ENCODE measurements around the gene RFLNA.

RFLNA gene

DNA sequence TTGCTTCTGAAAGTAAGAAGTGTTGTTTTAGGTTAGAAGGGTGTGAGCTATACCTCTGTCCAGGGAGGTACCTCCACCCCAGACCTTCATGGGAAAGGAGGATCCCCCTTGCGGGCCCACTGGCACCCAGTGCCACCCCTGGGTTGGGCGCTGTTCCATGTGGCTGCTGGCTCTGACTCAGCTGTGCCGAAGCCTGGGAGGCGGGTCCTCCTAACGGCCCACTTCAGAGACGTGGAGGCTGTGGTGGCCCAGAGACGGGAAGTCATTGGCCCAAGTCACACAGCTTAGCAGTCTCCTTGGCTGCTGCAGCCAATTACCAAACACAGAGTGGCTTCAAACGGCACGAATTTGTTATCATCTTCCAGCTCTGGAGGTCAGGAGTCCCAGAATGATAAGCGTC lies 10.2 kb downstream of the RFLNA start:
- DNase-seq (ENCODE audit: low spot score): no peak

DNA sequence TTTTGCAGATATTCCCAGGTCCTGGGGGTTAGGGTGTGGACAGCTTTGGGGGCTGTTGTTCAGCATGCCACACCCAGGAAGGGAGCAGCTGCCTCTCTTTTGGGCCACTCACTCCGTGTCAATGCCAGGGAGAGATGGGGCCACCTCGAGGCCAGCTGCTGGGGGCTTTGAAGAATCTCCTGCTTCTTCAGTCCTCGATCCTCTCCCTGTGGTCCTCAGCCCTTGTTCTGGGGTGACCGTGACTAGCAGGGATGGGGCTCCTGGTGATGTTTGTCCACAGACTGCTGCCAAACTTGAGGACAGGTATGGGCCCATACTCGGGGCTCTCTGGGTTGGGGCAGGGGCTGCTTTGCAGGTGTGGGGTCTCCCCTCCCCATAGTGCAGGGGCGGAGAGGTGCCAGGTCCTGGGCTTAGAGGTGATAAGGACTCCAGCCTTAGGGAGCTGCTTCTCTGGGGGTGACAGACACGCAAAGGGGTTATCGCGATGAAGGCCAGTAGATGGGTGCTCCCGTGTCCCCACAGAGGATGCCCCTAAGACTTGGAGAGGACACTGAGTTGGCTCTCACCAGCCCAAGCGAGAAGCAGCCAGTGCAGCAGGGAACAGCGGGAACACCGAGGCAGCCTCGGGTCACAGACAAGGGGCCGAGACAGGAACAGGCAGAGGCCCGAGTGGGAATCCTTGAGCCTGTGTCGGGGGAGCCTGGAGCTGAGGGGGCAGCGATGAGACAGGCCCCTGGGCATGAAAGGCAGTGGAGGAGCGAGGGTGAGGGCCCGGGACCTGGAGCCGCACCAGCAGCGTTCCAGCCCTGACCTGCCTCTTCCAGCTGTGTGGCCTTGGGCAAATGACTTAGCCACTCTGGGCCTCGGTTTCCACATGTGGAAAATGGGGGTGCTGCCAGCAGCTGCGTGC lies 11.1 kb downstream of the RFLNA start:
- DNase-seq (ENCODE audit: low spot score): no peak
- TF ChIP-seq CTCF (IDR thresholded peaks at IDR 0.05; ENCODE audit: extremely low read depth, missing control alignments): no peak

More for the DNA sequence above, 10.2 kb downstream of the RFLNA start:
- TF ChIP-seq CTCF (IDR thresholded peaks at IDR 0.05; ENCODE audit: extremely low read depth, missing control alignments): no peak

DNA sequence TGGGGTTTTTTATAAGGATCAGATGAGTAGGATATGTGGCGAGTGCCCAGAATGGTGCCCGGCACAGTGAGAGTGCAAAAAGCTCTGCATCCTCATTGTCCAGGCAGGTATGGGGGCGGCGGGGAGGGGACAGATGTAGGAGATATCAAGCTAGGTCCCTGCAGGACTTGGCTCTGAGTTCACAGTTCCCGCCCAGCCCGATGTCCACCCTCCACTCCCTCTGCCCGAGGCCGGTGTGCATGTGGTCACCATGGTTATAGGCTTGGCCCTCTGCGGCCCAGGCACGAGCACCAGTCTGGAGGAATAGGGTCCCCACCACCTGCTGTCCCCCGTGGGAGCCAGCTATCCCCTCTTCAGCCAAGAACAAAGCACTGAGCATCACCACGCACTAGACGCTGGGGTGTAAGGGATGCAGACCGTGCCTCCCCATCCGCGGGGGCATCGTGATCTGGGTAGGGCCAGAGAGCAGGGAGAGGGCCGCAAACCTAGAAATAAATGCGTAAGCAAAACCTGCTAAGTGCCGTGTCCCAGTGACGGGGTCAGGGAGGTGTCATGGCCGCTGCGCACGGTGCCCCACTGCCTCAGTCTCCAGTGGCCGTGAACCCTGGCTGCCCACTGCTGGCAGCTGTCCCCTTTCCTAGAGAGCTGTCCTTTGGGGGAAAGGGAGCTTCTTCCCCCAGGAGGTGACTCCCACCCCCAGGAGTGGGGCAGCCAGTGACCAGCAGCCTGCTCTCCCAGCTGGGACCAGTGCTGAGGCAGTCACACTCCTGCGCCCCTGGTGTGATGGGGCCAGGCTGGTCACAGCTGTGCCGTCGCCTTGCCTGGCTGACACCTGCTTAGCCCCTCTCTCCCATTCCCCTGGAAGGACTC lies 12.0 kb downstream of the RFLNA start:
- no peak for DNase-seq (ENCODE audit: low spot score)
- no peak for TF ChIP-seq CTCF (IDR thresholded peaks at IDR 0.05; ENCODE audit: extremely low read depth, missing control alignments)

GRCh38 chr12:124307556-124307825 lies 12.6 kb downstream of the RFLNA start:
- no peak for TF ChIP-seq CTCF (IDR thresholded peaks at IDR 0.05; ENCODE audit: extremely low read depth, missing control alignments)
- no peak for DNase-seq (ENCODE audit: low spot score)

- no peak for TF ChIP-seq CTCF (IDR thresholded peaks at IDR 0.05; ENCODE audit: extremely low read depth, missing control alignments)
- DNase-seq (ENCODE audit: low spot score): no peak
Measured at GRCh38 chr12:124308741-124309140, 13.8 kb downstream of the RFLNA start.

- no peak for TF ChIP-seq CTCF (IDR thresholded peaks at IDR 0.05; ENCODE audit: extremely low read depth, missing control alignments)
- no peak for DNase-seq (ENCODE audit: low spot score)
Measured at GRCh38 chr12:124309231-124309630, 14.3 kb downstream of the RFLNA start.

- no peak for TF ChIP-seq CTCF (IDR thresholded peaks at IDR 0.05; ENCODE audit: extremely low read depth, missing control alignments)
- no peak for DNase-seq (ENCODE audit: low spot score)
Measured at GRCh38 chr12:124309744-124310143, 14.9 kb downstream of the RFLNA start.

All from GM20000 (cell line).